ENCODE data around the gene CLEC19A. TPM values are rescaled to one million over a fixed set of nuclear protein-coding genes. Genes with fewer than 3 reads are reported as not detected.

Gene CLEC19A
- total RNA-seq, 1 experiment from 2014 or later, result 0.09 TPM

DNA sequence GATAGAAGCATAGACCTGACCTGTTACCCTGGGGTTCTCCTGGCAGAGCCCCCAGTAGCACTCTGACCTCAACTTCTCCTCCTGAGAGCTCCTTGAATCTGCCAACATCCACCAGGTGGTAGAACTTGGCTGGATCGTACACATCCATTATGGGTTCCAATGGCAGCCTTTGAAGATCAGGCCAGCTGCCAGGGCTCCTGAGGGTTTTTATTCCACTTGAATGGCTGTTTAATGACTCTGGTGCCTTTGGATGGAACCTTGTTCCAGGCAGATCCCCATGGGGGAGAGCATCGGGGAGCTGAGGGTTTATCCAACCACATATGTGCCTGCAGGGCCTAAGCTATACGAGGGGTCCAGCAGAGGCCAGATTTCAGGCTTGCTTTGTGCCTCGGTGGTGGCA lies 47.1 kb upstream of the CLEC19A start:
- ChIA-PET CTCF (interaction anchor here (1.1 kb wide), 1 partner anchor 15 kb away, joined by 5 read pairs; no protein-coding TSS in a partner anchor), POLR2A (no interaction called here)
- DNase-seq (ENCODE audit: low spot score), result no peak
- Mint-ChIP-seq H3K9me3 (peaks cover 37% of the 10 kb centered on the region), H3K4me1 (no peaks in the 10 kb centered on the region), H3K4me3 (no peak overlapping the region), H3K36me3 (peaks cover 21% of the 10 kb centered on the region), H3K27me3 (ENCODE audit: low read depth) (peaks cover 2% of the 10 kb centered on the region; the same call in 1 of the 2 replicates), H3K27ac (no peak overlapping the region)
- ATAC-seq, result no peak
- TF ChIP-seq PRRX2 (CRISPR knock-in tag; IDR thresholded peaks at IDR 0.05) (no peak), TCF7 (CRISPR knock-in tag; IDR thresholded peaks at IDR 0.05; ENCODE audit: low read depth) (no peak), ZNF416 (CRISPR knock-in tag; IDR thresholded peaks at IDR 0.05) (no peak), ZNF317 (CRISPR knock-in tag; IDR thresholded peaks at IDR 0.05; ENCODE audit: borderline replicate concordance, low read depth) (no peak), SP1 (CRISPR knock-in tag; conservative IDR thresholded peaks at IDR 0.05) (no peak)

DNA sequence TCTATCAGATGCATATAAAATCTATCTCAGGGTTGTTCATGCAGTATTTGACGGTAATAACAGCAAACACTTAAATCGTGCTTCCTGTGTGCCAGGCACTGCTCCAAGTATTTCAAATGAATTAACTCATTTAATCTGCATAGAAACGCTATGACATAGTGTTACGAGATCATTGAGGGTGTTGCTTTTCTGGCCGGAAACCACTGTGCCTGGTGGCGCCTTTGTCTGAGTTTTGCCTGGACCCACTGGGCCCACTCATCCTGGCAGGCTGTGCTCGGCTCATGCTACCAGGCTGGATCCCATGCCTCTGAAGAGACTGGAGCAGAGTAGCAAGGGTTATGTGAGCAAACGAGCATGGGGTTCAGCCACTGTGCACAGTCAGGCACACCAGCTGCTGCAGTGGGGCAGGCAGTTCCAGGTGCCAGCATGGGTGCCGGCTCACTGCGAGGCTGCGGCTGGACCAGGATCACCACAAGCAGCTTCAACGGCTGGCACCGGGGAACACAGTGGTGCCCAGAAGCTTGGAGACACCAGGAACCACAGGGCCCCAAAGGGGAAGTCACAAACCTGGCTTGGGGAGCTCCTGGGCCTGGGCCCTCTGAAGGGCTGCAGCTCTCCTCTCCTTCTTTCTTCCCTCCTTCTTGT lies 45.9 kb upstream of the CLEC19A start:
- Mint-ChIP-seq H3K27ac (no peak overlapping the region), H3K9me3 (peaks cover 35% of the 10 kb centered on the region), H3K36me3 (peaks cover 19% of the 10 kb centered on the region), H3K4me1 (no peaks in the 10 kb centered on the region), H3K4me3 (no peak overlapping the region), H3K27me3 (ENCODE audit: low read depth) (peaks cover 2% of the 10 kb centered on the region; the same call in 1 of the 2 replicates)
- ChIA-PET POLR2A (no interaction called here), CTCF (interaction anchor here (1.1 kb wide), 1 partner anchor 16 kb away, joined by 5 read pairs; no protein-coding TSS in a partner anchor)
- ATAC-seq (no peak), DNase-seq (ENCODE audit: low spot score) (no peak)
- no peak for TF ChIP-seq NR3C1 (CRISPR knock-in tag; conservative IDR thresholded peaks at IDR 0.05; ENCODE audit: low read depth)
- TF ChIP-seq, protein P1, sequence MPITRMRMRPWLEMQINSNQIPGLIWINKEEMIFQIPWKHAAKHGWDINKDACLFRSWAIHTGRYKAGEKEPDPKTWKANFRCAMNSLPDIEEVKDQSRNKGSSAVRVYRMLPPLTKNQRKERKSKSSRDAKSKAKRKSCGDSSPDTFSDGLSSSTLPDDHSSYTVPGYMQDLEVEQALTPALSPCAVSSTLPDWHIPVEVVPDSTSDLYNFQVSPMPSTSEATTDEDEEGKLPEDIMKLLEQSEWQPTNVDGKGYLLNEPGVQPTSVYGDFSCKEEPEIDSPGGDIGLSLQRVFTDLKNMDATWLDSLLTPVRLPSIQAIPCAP (CRISPR knock-in tag; IDR thresholded peaks at IDR 0.05), result no peak
- TF ChIP-seq, protein P2, sequence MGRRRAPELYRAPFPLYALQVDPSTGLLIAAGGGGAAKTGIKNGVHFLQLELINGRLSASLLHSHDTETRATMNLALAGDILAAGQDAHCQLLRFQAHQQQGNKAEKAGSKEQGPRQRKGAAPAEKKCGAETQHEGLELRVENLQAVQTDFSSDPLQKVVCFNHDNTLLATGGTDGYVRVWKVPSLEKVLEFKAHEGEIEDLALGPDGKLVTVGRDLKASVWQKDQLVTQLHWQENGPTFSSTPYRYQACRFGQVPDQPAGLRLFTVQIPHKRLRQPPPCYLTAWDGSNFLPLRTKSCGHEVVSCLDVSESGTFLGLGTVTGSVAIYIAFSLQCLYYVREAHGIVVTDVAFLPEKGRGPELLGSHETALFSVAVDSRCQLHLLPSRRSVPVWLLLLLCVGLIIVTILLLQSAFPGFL (CRISPR knock-in tag; IDR thresholded peaks at IDR 0.05; ENCODE audit: borderline replicate concordance), result no peak
- TF ChIP-seq, protein P3, sequence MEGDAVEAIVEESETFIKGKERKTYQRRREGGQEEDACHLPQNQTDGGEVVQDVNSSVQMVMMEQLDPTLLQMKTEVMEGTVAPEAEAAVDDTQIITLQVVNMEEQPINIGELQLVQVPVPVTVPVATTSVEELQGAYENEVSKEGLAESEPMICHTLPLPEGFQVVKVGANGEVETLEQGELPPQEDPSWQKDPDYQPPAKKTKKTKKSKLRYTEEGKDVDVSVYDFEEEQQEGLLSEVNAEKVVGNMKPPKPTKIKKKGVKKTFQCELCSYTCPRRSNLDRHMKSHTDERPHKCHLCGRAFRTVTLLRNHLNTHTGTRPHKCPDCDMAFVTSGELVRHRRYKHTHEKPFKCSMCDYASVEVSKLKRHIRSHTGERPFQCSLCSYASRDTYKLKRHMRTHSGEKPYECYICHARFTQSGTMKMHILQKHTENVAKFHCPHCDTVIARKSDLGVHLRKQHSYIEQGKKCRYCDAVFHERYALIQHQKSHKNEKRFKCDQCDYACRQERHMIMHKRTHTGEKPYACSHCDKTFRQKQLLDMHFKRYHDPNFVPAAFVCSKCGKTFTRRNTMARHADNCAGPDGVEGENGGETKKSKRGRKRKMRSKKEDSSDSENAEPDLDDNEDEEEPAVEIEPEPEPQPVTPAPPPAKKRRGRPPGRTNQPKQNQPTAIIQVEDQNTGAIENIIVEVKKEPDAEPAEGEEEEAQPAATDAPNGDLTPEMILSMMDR (IDR thresholded peaks at IDR 0.05), result no peak
- TF ChIP-seq ZNF121 (CRISPR knock-in tag; IDR thresholded peaks at IDR 0.05), result no peak
- no peak for TF ChIP-seq ZNF138 (CRISPR knock-in tag; conservative IDR thresholded peaks at IDR 0.05)
- TF ChIP-seq EMX1 (CRISPR knock-in tag; IDR thresholded peaks at IDR 0.05), result no peak
- no peak for TF ChIP-seq TCF7 (CRISPR knock-in tag; IDR thresholded peaks at IDR 0.05; ENCODE audit: low read depth)
- no peak for TF ChIP-seq JUN (CRISPR knock-in tag; IDR thresholded peaks at IDR 0.05)
- no peak for TF ChIP-seq TEAD4 (CRISPR knock-in tag; IDR thresholded peaks at IDR 0.05)
- no peak for TF ChIP-seq FOXK1 (CRISPR knock-in tag; IDR thresholded peaks at IDR 0.05)
- TF ChIP-seq ZNF396 (CRISPR knock-in tag; IDR thresholded peaks at IDR 0.05; ENCODE audit: borderline replicate concordance), result no peak
- TF ChIP-seq FOXJ3 (CRISPR knock-in tag; IDR thresholded peaks at IDR 0.05; ENCODE audit: borderline replicate concordance), result no peak
- TF ChIP-seq, protein P4, sequence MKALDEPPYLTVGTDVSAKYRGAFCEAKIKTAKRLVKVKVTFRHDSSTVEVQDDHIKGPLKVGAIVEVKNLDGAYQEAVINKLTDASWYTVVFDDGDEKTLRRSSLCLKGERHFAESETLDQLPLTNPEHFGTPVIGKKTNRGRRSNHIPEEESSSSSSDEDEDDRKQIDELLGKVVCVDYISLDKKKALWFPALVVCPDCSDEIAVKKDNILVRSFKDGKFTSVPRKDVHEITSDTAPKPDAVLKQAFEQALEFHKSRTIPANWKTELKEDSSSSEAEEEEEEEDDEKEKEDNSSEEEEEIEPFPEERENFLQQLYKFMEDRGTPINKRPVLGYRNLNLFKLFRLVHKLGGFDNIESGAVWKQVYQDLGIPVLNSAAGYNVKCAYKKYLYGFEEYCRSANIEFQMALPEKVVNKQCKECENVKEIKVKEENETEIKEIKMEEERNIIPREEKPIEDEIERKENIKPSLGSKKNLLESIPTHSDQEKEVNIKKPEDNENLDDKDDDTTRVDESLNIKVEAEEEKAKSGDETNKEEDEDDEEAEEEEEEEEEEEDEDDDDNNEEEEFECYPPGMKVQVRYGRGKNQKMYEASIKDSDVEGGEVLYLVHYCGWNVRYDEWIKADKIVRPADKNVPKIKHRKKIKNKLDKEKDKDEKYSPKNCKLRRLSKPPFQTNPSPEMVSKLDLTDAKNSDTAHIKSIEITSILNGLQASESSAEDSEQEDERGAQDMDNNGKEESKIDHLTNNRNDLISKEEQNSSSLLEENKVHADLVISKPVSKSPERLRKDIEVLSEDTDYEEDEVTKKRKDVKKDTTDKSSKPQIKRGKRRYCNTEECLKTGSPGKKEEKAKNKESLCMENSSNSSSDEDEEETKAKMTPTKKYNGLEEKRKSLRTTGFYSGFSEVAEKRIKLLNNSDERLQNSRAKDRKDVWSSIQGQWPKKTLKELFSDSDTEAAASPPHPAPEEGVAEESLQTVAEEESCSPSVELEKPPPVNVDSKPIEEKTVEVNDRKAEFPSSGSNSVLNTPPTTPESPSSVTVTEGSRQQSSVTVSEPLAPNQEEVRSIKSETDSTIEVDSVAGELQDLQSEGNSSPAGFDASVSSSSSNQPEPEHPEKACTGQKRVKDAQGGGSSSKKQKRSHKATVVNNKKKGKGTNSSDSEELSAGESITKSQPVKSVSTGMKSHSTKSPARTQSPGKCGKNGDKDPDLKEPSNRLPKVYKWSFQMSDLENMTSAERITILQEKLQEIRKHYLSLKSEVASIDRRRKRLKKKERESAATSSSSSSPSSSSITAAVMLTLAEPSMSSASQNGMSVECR (CRISPR knock-in tag; IDR thresholded peaks at IDR 0.05; ENCODE audit: borderline replicate concordance), result no peak
- TF ChIP-seq, protein P5, sequence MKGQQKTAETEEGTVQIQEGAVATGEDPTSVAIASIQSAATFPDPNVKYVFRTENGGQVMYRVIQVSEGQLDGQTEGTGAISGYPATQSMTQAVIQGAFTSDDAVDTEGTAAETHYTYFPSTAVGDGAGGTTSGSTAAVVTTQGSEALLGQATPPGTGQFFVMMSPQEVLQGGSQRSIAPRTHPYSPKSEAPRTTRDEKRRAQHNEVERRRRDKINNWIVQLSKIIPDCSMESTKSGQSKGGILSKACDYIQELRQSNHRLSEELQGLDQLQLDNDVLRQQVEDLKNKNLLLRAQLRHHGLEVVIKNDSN (CRISPR knock-in tag; IDR thresholded peaks at IDR 0.05), result no peak
- TF ChIP-seq MXD4 (CRISPR knock-in tag; IDR thresholded peaks at IDR 0.05; ENCODE audit: borderline replicate concordance), result no peak
- TF ChIP-seq, protein P6, sequence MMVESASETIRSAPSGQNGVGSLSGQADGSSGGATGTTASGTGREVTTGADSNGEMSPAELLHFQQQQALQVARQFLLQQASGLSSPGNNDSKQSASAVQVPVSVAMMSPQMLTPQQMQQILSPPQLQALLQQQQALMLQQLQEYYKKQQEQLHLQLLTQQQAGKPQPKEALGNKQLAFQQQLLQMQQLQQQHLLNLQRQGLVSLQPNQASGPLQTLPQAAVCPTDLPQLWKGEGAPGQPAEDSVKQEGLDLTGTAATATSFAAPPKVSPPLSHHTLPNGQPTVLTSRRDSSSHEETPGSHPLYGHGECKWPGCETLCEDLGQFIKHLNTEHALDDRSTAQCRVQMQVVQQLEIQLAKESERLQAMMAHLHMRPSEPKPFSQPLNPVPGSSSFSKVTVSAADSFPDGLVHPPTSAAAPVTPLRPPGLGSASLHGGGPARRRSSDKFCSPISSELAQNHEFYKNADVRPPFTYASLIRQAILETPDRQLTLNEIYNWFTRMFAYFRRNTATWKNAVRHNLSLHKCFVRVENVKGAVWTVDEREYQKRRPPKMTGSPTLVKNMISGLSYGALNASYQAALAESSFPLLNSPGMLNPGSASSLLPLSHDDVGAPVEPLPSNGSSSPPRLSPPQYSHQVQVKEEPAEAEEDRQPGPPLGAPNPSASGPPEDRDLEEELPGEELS (CRISPR knock-in tag; IDR thresholded peaks at IDR 0.05), result no peak
